ENCODE results near the gene HSF5. TPM values are rescaled to one million over a fixed set of nuclear protein-coding genes. Genes with fewer than 3 reads are reported as not detected.

Gene HSF5
- total and polyA plus RNA-seq, 2 donors (not counting 1 experiment from before 2014, with no cell fraction given) = 2.2 to 5.1 TPM

GRCh38 chr17:58378733-58379510, 109.3 kb downstream of the HSF5 start:
- DNase-seq (no peak), ATAC-seq (ENCODE audit: low read depth) (no peak)

More at GRCh38 chr17:58378733-58379510, 109.3 kb downstream of the HSF5 start:
- no peaks in the 10 kb centered on the region for H3K9me3 ChIP-seq (ENCODE audit: control extremely low read depth in 1 of 3, control insufficient read depth in 2 of 3, insufficient read depth in 1 of 3, low read length in 2 of 3)
- no peaks in the 10 kb centered on the region for H3K36me3 ChIP-seq (replicated peaks in 1 of 2; ENCODE audit: control extremely low read depth in 1 of 2, control insufficient read depth in 1 of 2, extremely low read depth in 1 of 2, insufficient read depth in 2 of 2, low read length in 1 of 2)
- no peak overlapping the region for H3K27ac Mint-ChIP-seq
- no peaks in the 10 kb centered on the region for H4K20me1 ChIP-seq (ENCODE audit: control insufficient read depth, insufficient read depth, low read length, poor library complexity, severe bottlenecking)
- no peak overlapping the region for H3K4me3 ChIP-seq (ENCODE audit: control extremely low read depth in 1 of 5, extremely low read depth in 1 of 5, insufficient read depth in 1 of 5, low read depth in 2 of 5, low read length in 4 of 5)
- H3K79me2 ChIP-seq (ENCODE audit: control insufficient read depth, insufficient read depth, low read length) = no peaks in the 10 kb centered on the region
- ChIA-PET CTCF (interaction anchor here (1.3 to 1.7 kb wide), 3 partner anchors 35 to 62 kb away, joined by 3 to 6 read pairs (median 3); partner anchors contain the start of gene RNF43), POLR2A (no interaction called here)
- H3K27me3 Mint-ChIP-seq = no peaks in the 10 kb centered on the region
- no peak overlapping the region for H3K9ac ChIP-seq (ENCODE audit: low read length)
- intact Hi-C loops (cut with micrococcal nuclease) = no loop called here
- no peak overlapping the region for H3K27ac ChIP-seq (ENCODE audit: low read length in 2 of 2)
- H3K4me2 ChIP-seq (replicated peaks; ENCODE audit: low read depth, low read length, poor library complexity, severe bottlenecking) = no peak overlapping the region
- H3K9me3 Mint-ChIP-seq (ENCODE audit: insufficient read depth) = no peaks in the 10 kb centered on the region
- H3K27me3 ChIP-seq (replicated peaks in 1 of 4; ENCODE audit: control extremely low read depth in 1 of 4, control insufficient read depth in 3 of 4, insufficient read depth in 4 of 4, low read length in 3 of 4) = no peaks in the 10 kb centered on the region
- no peak overlapping the region for H2AFZ ChIP-seq (ENCODE audit: insufficient read depth, low read depth, low read length, poor library complexity, severe bottlenecking)
- H3K4me3 Mint-ChIP-seq = no peak overlapping the region
- TF ChIP-seq EZH2 (IDR thresholded peaks at IDR 0.05; ENCODE audit: borderline replicate concordance, insufficient read depth, low read depth, low read length, poor library complexity, severe bottlenecking) (no peak), CTCF (IDR thresholded peaks at IDR 0.05) (no peak)
- WGBS (ENCODE audit: insufficient coverage) = 45% methylated on average over 2 of the region's 8 CpGs
- peaks cover 12 to 15% of the 10 kb centered on the region in 2 donors for H3K4me1 ChIP-seq (ENCODE audit: control insufficient read depth in 2 of 2, insufficient read depth in 2 of 2, low read length in 2 of 2)
- peaks cover 19% of the 10 kb centered on the region for H3K4me1 Mint-ChIP-seq
